Epithelial cell of proximal tubule (primary cell): ENCODE data around the gene CNDP2. TPM values are rescaled to one million over a fixed set of nuclear protein-coding genes. Genes with fewer than 3 reads are reported as not detected.
"Not testable (repeated sequence)": the region's sequence is repeated elsewhere in the genome, so short reads cannot be mapped to it uniquely, and the experiment has no call there.

ENCODE experiments used
- DNase-seq: peaks from one replicate; pipeline ENCODE4 v3.0.0-alpha.2; 2011; ENCODE audit warnings: low read depth
- H3K4me3 ChIP-seq: 2 replicates; pipeline ENCODE4 v1.5.1; 2011; ENCODE audit warnings: low read depth, mild to moderate bottlenecking, low read length
- total RNA-seq: library from RNA; depleted of rRNA; stranded (reverse); fragments of >200 nt; gene quantifications from 2 replicates; pipeline ENCODE4 v1.2.3, GENCODE V29; 2015
- TF ChIP-seq, protein P1 (sequence below): conservative IDR thresholded peaks from 2 replicates; pipeline ENCODE4 v1.5.1; 2012; ENCODE audit warnings: low read depth, mild to moderate bottlenecking, low read length

The CNDP2 gene
- total RNA-seq, 1 donor from 2014 or later: 171 TPM

DNA sequence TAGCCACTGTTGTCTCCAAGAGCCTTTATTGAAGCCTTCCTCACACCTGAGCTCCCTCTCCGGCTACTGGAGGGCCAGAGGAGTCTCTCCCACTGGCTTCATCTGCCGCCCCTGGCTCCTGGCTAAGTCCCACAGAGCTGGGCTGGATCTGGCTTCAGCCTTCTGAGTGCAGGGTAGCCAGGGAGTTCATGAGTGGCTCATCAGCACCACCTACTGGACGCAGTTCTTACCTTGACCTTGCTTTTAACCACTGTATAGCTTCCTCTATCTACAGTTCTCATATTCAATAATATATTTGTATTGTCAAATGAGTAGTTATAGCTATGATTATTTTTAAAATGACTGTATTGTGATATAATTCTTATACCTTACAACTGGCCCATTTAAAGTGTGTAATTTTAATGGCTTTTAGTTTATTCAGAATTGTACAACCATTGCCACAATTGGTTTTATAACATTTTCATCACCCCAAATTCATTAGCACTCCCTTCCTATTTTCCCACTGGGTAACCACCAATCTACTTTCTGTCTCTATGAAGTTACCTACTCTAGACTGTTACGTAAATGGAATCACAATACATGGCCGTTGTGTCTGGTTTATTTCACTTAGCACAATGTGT, 55.9 kb downstream of the CNDP2 start:
- TF ChIP-seq, protein P1, sequence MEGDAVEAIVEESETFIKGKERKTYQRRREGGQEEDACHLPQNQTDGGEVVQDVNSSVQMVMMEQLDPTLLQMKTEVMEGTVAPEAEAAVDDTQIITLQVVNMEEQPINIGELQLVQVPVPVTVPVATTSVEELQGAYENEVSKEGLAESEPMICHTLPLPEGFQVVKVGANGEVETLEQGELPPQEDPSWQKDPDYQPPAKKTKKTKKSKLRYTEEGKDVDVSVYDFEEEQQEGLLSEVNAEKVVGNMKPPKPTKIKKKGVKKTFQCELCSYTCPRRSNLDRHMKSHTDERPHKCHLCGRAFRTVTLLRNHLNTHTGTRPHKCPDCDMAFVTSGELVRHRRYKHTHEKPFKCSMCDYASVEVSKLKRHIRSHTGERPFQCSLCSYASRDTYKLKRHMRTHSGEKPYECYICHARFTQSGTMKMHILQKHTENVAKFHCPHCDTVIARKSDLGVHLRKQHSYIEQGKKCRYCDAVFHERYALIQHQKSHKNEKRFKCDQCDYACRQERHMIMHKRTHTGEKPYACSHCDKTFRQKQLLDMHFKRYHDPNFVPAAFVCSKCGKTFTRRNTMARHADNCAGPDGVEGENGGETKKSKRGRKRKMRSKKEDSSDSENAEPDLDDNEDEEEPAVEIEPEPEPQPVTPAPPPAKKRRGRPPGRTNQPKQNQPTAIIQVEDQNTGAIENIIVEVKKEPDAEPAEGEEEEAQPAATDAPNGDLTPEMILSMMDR: peak; percentile 87
- no peak overlapping the region for H3K4me3 ChIP-seq
- DNase-seq: no peak

DNA sequence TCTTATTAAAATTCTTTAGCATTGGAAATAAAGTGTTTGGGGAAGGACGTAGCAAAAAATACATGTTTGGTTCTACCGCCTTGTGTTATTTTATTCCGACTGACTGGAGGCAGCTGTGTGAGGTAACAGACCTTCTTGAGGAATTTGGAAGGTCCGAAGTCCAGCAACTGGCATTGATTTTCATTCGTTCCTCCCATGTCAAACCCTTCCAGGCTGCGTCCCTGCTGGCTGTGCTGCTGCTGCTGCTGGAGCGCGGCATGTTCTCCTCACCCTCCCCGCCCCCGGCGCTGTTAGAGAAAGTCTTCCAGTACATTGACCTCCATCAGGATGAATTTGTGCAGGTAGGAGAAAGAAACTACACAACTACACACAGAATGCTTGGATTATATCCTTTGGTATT, 60.0 kb downstream of the CNDP2 start:
- TF ChIP-seq, protein P1: no peak
- H3K4me3 ChIP-seq: no peak overlapping the region
- no peak for DNase-seq

DNA sequence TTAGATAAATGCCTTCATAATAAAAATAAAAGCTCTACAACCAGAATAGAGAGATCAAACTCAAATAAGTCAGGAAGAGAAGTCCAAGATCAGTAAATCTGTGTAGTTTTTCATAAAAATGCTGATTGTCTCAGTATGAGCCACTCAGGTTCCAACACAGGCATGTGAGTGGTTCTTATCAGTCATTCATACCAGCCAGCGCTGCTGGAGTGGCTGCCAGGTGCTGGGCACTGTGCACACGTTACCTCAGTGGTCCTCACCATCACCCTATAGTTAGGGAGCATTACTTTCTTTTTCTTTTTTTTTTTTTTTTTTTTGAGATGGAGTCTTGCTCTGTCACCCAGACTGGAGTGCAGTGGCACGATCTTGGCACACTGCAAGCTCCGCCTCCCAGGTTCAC, 61.9 kb downstream of the CNDP2 start:
- DNase-seq: no peak
- H3K4me3 ChIP-seq: no peak overlapping the region
- TF ChIP-seq, protein P1: no peak

DNA sequence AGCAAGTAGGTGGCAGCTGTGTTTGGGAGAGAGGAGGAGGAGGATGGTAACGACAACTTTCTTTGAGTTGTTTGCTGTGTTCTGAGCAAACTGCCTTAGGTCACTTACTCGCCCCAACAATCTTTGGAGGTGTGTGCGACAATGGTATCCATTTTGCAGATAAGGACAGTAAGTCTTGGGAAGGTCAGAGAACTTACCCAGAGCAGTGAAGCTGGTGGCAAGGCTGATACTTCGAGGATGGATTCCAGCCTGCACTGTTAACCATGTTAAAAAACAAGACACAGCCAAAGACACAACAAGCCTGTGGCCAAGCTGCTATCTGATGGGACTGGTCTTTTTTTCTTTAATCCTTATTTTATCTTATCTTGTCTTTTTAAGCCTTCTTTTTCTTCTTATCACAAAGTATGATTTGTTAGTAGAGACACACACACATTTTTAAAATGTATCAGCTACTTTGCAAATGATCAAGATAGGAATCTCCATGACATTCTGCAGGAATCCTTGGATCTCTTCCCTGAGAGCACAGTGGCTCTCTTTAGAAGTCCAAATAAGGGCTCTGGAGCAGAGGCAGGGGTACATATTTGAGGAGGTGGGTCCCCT, 66.1 kb downstream of the CNDP2 start:
- no peak for DNase-seq
- no peak overlapping the region for H3K4me3 ChIP-seq
- TF ChIP-seq, protein P1: no peak

DNA sequence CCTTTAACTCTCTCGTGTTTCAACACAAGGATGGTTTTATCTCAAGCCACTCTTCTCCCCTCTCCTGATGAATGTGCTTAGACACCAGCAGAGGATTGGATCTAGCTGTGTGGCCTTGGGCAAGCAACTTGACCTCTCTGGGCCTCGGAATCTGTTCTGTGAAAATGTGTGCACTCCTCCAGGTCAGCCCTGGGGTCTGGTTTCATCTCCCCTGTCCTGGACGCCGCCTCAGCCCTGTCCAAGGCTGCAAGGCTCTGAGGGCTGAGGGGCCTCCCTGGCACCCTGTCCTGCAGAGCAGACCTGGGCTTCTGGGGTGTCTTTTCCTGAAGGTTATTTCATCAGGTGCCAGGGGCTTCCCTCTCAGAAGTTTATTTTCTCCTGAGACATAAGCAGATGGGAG, 66.6 kb downstream of the CNDP2 start:
- no peak for DNase-seq
- TF ChIP-seq, protein P1: no peak
- no peak overlapping the region for H3K4me3 ChIP-seq

DNA sequence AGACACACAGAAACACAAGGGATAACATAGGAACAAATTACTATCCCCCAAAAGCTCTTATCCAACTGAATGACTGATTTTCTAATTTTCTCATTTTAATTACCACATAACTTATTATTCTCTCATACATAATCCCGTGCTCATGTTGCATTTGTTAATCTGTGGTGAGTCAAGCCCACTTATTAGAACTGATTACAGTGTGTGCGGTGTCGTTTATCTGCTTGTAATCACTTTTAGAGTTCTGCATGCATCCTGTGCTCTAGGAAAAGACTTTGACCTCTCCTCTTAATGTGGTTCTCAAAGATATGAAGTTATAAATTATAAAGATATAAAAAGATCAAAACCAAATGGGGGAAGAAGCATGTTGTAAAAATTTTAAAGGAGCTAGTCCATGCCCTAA, 67.8 kb downstream of the CNDP2 start:
- TF ChIP-seq, protein P1: no peak
- DNase-seq: no peak
- no peak overlapping the region for H3K4me3 ChIP-seq

DNA sequence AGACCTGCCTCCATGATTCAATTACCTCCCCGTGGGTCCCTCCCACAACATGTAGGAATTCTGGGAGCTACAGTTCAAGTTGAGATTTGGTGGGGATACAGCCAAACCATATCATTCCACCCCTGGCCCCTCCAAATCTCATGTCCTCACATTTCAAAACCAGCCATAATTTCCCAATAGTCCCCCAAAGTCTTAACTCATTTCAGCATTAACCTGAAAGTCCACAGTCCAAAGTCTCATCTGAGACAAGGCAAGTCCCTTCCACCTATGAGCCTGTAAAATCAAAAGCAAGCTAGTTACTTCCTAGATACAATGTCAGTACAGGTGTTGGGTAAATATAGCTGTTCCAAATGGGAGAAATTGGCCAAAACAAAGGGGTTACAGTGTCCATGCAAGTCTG, 69.0 kb downstream of the CNDP2 start:
- DNase-seq, H3K4me3 ChIP-seq: not testable (repeated sequence)

DNA sequence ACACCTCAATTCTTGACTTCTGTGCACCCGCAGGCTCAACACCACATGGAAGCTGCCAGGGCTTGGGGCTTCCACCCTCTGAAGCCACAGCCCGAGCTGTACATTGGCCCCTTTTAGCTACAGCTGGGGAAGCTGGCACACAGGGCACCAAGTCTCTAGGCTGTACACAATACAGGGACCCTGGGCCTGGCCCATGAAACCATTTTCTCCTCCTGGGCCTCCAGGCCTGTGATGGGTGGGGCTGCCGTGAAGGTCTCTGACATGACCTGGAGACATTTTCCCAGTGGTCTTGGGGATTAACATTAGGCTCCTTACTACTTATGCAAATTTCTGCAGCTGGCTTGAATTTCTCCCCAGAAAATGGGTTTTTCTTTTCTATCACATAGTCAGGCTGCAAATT, 69.8 kb downstream of the CNDP2 start:
- not testable (repeated sequence) for DNase-seq, H3K4me3 ChIP-seq
